Measurements from ENCODE around the gene CHRNA1.
"Not testable (repeated sequence)": the region's sequence is repeated elsewhere in the genome, so short reads cannot be mapped to it uniquely, and the experiment has no call there.

CHRNA1 gene

GRCh38 chr2:174709416-174710004, 54.8 kb downstream of the CHRNA1 start:
- not testable (repeated sequence) for DNase-seq

- DNase-seq, result no peak
These were observed 55.6 kb downstream of the CHRNA1 start for GRCh38 chr2:174708713-174709112.

- DNase-seq, result no peak
These were observed 59.0 kb downstream of the CHRNA1 start for GRCh38 chr2:174705321-174705720.

GRCh38 chr2:174704642-174705041, 59.6 kb downstream of the CHRNA1 start:
- no peak for DNase-seq

- no peak for DNase-seq
These were observed 60.2 kb downstream of the CHRNA1 start for GRCh38 chr2:174704061-174704460.

- DNase-seq, result no peak
These were observed 60.8 kb downstream of the CHRNA1 start for GRCh38 chr2:174703430-174703829.

GRCh38 chr2:174702541-174702940, 61.7 kb downstream of the CHRNA1 start:
- no peak for DNase-seq

GRCh38 chr2:174699993-174700766, 64.1 kb downstream of the CHRNA1 start:
- DNase-seq, result peak; percentile 80

Measured in NCI-H1694 treated with DMSO at 0.1 percent for 48 hours (cell line).